COLO668 (cell line): ENCODE results near the gene GBGT1.

Experiments
- DNase-seq: peaks from one replicate; lab custom pipeline; 2025; ENCODE audit not compliant: unreplicated experiment; lab: John Stamatoyannopoulos, UW

GBGT1 gene

DNA sequence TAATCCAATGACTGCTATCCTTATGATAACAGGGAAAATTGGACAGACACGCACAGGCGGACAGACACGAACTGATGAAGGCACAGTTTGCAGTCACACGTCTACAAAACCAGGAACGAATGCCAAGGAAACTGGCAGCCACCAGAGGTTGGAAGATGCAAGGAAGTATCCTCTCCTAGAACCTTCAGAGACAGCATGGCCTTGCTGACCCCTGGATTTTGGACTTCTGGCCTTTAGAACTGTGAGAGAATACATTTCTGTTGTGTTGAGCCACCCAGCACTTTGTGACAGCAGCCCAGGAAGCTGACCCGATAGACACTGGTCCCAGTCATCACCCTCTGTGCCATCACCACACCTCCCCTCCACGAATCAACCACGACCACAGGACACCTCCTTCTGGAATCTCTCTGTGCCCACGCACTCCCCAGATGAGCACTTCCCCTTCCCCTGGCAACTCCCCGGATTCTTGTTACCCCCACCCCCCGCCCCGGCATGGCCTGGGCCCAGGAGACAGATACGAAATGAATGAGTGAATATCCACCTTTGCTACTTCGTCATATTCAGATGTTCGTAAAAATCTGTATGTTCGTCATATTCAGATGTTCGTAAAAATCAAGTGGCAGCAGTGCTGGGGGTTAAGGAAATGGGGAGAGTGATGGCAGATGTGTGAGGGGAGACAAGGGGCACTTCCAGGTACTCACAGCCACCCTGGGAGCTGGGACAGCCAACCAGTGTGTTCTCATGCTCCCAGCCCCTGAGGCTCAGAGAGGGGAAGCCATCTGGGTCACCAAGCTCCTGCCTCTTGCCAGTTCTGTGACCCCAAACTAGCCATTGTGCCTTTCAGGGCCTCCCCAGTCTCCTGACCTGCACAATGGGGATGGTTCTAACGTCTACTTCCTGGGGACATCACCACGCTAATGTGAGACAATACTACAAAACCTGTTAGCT, 18.5 kb downstream of the GBGT1 start:
- no peak for DNase-seq

- DNase-seq, result peak; percentile 78
Observed at GRCh38 chr9:133144142-133144903, 19.4 kb downstream of the GBGT1 start.

- DNase-seq, result no peak
Observed at GRCh38 chr9:133143639-133144141, 20.0 kb downstream of the GBGT1 start.

GRCh38 chr9:133142684-133143622, 20.8 kb downstream of the GBGT1 start:
- DNase-seq, result peak; percentile 52

DNA sequence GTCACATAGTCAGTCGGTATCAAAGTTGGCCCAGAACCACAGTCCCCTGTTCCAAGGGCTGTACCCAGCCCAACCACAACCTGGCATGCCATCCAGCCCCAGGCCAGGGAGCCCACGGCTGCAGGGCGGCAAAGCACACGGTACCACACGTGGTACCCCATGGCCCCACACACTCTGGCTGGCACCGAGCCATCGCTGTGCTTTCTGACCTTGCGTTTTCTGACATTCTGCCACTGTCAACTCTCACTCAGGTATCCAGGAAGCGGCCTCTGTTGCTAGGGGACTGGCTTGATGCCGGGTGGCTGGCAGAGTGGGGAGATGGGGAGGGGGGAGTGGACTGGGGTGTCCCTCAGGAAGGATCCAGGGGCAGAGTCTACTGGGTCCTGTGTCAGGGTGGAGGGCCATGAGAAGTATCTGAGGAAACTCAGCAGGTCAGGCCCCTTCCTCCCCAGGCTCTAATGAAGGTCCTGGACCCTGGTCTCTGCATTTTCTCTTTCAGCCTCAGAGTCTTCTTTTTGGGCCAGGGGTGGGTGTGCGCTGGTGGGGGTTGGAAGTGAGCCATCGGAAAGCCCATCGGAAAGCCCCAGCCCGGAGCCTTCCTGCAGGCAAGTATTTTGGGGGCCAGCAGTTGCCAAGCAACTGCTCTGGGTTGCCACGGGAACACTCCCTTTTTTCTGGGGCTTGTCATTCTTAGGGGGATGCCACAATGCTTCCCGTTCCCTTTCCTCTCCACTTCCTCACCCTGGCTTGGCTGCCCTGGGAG, 21.7 kb downstream of the GBGT1 start:
- peak; percentile 82 for DNase-seq

- no peak for DNase-seq
Observed at GRCh38 chr9:133140606-133141005, 23.1 kb downstream of the GBGT1 start.

DNA sequence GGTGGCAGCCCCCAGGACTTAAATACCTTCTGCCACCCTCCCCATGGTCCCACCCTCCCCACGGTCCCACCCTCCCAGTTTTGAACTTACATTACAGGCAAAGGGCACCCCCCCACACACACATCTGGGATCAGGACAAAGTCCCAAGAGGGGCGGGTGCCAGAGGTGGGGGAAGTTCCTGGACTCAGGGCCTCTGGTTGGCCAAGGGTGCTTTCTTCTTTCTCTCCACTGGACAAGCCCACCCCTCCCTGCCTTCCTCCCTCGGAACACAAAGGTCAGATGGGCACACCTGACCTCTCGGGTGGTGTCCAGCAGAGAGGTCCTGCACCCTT, 23.6 kb downstream of the GBGT1 start:
- DNase-seq, result no peak

DNA sequence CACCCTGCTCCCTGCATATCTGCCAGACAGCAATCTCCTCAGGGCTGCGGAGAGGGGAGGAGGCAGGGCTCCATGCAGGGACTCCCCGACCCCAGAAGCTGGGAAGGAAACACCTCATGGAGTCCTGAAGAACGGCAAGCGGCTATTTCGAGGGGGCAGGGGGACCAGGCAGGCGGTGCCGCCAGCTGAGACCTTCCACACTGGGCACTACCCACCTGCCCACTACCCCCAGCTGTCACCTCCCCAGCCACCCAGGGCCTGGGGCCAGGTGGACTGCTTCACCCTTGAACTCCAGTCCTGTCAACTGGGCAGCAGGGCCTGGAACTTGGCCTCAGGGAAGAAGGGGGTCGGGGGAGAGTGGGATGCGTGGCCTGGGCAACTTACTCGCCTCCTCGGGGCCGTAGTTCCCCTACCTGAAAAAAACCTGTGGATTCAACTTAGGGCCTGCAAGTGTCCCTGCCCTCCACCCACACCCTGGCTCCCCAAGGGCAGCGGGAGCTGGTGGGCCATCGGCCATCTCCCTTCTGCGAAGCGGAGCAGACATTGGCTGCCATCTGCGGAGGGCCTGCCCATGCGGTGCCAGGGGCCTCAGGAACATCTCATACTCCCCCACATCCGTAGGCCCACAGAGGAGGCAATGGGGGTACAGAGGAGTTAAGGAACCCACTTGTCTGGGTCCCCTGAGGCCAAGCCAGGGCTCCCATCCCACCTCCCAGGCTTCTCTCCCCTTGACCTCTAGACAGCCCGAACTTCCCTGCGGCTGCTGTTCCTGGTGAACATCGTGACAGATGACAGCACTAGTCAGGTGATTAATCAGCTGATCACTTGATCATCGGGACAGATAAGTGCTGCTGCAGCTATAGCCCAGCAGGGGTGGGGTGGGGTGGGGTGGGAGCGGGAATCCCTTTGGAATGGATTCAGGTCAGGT, 24.2 kb downstream of the GBGT1 start:
- DNase-seq, result no peak

DNA sequence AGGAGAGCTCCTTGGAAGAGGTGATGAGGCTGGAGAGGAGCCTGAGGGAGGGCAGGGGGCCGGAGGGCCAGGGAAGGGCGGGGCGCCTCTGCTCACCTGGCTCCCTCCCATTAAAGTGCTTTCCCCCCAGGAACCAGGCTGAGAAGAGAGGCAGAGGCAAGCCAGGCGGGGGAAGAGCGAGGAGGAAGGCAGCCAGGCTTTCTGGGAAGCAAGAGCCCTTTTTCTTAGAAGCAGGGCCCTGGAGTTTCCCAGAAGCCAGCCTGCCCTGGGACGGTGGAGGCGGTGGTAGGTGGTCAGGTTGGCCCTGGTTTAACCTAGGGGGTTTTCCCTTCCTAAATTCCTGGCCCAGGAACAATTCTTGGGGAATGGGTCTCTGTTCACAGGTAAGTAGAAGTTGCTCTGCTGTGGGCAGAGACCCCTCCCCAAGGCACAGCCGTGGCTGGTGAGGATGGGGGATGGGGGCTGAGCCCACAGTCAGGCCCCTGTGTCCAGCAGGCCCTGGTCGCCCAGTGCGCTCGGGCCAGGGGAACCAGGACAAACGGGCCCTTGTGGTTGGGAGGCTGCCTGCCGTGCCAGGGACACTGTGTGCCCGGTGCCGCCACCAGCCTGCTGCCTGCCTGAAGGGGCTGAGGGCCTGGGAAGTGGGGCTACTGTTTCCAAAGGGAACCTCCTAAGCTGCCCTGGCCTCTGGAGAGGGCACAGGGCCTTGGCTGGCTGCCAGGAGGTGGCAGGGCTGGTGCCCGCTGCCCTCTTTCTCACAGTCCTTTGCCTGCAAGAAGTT, 26.1 kb downstream of the GBGT1 start:
- DNase-seq, result no peak

- peak; percentile 6 for DNase-seq
Observed at GRCh38 chr9:133135146-133135745, 28.5 kb downstream of the GBGT1 start.

- DNase-seq, result no peak
Observed at GRCh38 chr9:133134388-133135145, 29.1 kb downstream of the GBGT1 start.

- peak; percentile 96 for DNase-seq
Observed at GRCh38 chr9:133133681-133134387, 29.9 kb downstream of the GBGT1 start.

GRCh38 chr9:133132174-133132573, 31.5 kb downstream of the GBGT1 start:
- DNase-seq, result peak; percentile 65

DNA sequence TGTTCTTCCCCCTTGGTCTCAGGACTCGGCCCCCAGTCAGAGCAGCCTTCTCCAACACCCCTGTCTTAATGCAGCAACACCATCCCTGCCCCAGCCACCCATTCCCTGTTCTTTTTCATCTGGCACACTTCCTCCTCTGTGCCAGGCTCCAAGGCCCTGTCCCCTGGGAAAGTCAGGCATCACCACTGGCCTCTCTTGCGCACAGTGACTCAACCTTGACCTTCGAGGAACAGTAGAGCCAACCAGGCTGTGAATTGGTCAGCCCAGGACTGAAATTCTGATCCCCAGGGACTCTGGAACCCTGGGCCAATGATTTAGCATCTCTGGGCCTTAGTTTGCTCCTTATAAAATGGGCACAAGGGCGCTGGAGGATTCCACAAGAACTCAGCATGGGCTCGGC, 32.2 kb downstream of the GBGT1 start:
- no peak for DNase-seq

GRCh38 chr9:133130685-133131244, 32.9 kb downstream of the GBGT1 start:
- no peak for DNase-seq
